CD14-positive monocyte (primary cell): ENCODE results near the gene RELN. TPM values are rescaled to one million over a fixed set of nuclear protein-coding genes. Genes with fewer than 3 reads are reported as not detected.
"Not testable (repeated sequence)": the region's sequence is repeated elsewhere in the genome, so short reads cannot be mapped to it uniquely, and the experiment has no call there.

Source experiments
- DNase-seq, 3 donors: peaks; one replicate each; pipeline ENCODE4 v3.0.0-alpha.2; 2011 to 2022
- H2AFZ ChIP-seq: 2 replicates; pipeline ENCODE4 v1.6.0; 2012; ENCODE audit warnings: mild to moderate bottlenecking, low read depth, low read length, inconsistent platforms; ENCODE audit not compliant: insufficient read depth, poor library complexity, severe bottlenecking
- H3K27ac ChIP-seq, 2 donors: 1 replicate in 1 of 2; 2 replicates in 1 of 2; pipeline ENCODE4 v1.5.1; 2012 to 2013; ENCODE audit warnings: low read length in 2 of 2, control low read depth in 1 of 2, inconsistent platforms in 1 of 2, low read depth in 1 of 2, mild to moderate bottlenecking in 1 of 2
- H3K27me3 ChIP-seq, 2 donors: one replicate each; pipeline versions ENCODE4 v1.6.0 to v1.6.1; 2011 to 2013; ENCODE audit warnings: low read length in 2 of 2; ENCODE audit not compliant: control insufficient read depth in 2 of 2, insufficient read depth in 2 of 2
- H3K36me3 ChIP-seq, 2 donors: replicated peaks in 1 of 2; 1 replicate in 1 of 2; 2 replicates in 1 of 2; pipeline versions ENCODE4 v1.5.1 to v1.6.1; 2012 to 2013; ENCODE audit warnings: low read length in 2 of 2, control low read depth in 1 of 2, inconsistent platforms in 1 of 2, mild to moderate bottlenecking in 1 of 2; ENCODE audit not compliant: insufficient read depth in 2 of 2, control insufficient read depth in 1 of 2
- H3K4me1 ChIP-seq, 2 donors: 1 replicate in 1 of 2; 2 replicates in 1 of 2; pipeline versions ENCODE4 v1.5.1 to v1.6.1; 2012 to 2013; ENCODE audit warnings: low read length in 2 of 2, control low read depth in 1 of 2, inconsistent platforms in 1 of 2, mild to moderate bottlenecking in 1 of 2, moderate library complexity in 1 of 2; ENCODE audit not compliant: insufficient read depth in 2 of 2, control insufficient read depth in 1 of 2
- H3K4me2 ChIP-seq: replicated peaks from 2 replicates; pipeline ENCODE3; 2012; ENCODE audit warnings: low read length, moderate library complexity, mild to moderate bottlenecking; ENCODE audit not compliant: poor library complexity, severe bottlenecking; ENCODE audit errors: extremely low read depth
- H3K4me3 ChIP-seq, 3 experiments: fragments of 200-600 bp in 1 of 3; sonication (generic) in 1 of 3; replicated peaks in 1 of 3; 1 replicate in 2 of 3; 2 replicates in 1 of 3; pipeline ENCODE4 v1.5.1; 2011 to 2013; ENCODE audit warnings: low read length in 3 of 3, mild to moderate bottlenecking in 3 of 3, control low read depth in 2 of 3, low read depth in 2 of 3, inconsistent platforms in 1 of 3, moderate library complexity in 1 of 3
- H3K79me2 ChIP-seq: 2 replicates; pipeline ENCODE4 v1.6.0; 2012; ENCODE audit warnings: mild to moderate bottlenecking, control low read depth, inconsistent platforms, low read length, moderate library complexity; ENCODE audit not compliant: insufficient read depth
- H3K9ac ChIP-seq: 2 replicates; pipeline ENCODE4 v1.6.0; 2017; ENCODE audit warnings: low read length, mild to moderate bottlenecking; ENCODE audit not compliant: insufficient read depth, poor library complexity, severe bottlenecking
- H3K9me3 ChIP-seq, 2 donors: replicated peaks in 1 of 2; 1 replicate in 1 of 2; 2 replicates in 1 of 2; pipeline versions ENCODE4 v1.5.1 to v1.6.1; 2012 to 2013; ENCODE audit warnings: low read length in 2 of 2, control low read depth in 1 of 2; ENCODE audit not compliant: control insufficient read depth in 1 of 2, insufficient read depth in 1 of 2
- H4K20me1 ChIP-seq: 2 replicates; pipeline ENCODE4 v1.6.0; 2012; ENCODE audit warnings: mild to moderate bottlenecking, low read length, control low read depth, moderate library complexity; ENCODE audit not compliant: insufficient read depth
- H3K27ac Mint-ChIP-seq, 7 donors: one replicate each; pipeline ENCODE4 v1.8.0; 2020; ENCODE audit warnings: mild to moderate bottlenecking in 7 of 7, mixed read lengths in 7 of 7, moderate library complexity in 6 of 7, inconsistent platforms in 2 of 7
- H3K27me3 Mint-ChIP-seq, 3 donors: one replicate each; pipeline ENCODE4 v1.8.0; 2021 to 2022; ENCODE audit warnings: low read depth in 3 of 3, mild to moderate bottlenecking in 3 of 3, mixed read lengths in 3 of 3, moderate library complexity in 3 of 3, inconsistent platforms in 1 of 3
- H3K36me3 Mint-ChIP-seq, 2 donors: one replicate each; pipeline ENCODE4 v1.8.0; 2020; ENCODE audit warnings: mixed read lengths in 2 of 2, inconsistent platforms in 1 of 2, mild to moderate bottlenecking in 1 of 2
- H3K4me1 Mint-ChIP-seq: one replicate; pipeline ENCODE4 v1.8.0; 2020; ENCODE audit warnings: mild to moderate bottlenecking, mixed read lengths
- H3K4me3 Mint-ChIP-seq, 2 donors: one replicate each; pipeline ENCODE4 v1.8.0; 2020; ENCODE audit warnings: mild to moderate bottlenecking in 2 of 2, mixed read lengths in 2 of 2, moderate library complexity in 1 of 2
- H3K9me3 Mint-ChIP-seq, 7 donors: one replicate each; pipeline ENCODE4 v1.8.0; 2020 to 2022; ENCODE audit warnings: mixed read lengths in 7 of 7, mild to moderate bottlenecking in 6 of 7, moderate library complexity in 6 of 7, inconsistent platforms in 2 of 7
- CTCF ChIP-seq: fragments of 200-600 bp; IDR thresholded peaks from one replicate; pipeline ENCODE4 v1.8.0; 2022; ENCODE audit warnings: antibody characterized with exemption, mild to moderate bottlenecking
- WGBS: methylation state at CpG from one replicate; pipeline ENCODE4 v1.1.5; 2013; ENCODE audit warnings: missing lambda C conversion rate; ENCODE audit not compliant: insufficient coverage; 5-methylcytosine and 5-hydroxymethylcytosine counted together
- intact Hi-C, 2 donors: fragments of 100-400 bp; cut with micrococcal nuclease; formaldehyde crosslinking; loops; one replicate each; pipeline versions ENCODE4 v1.15.0 to v1.15.1; 2023
- polyA plus RNA-seq, 3 donors: library from polyadenylated mRNA; depleted of rRNA in 1 of 3; unstranded in 2 of 3; stranded (reverse) in 1 of 3; fragments of 300-500 nt in 2 of 3; fragments of >200 nt in 1 of 3; fragmentation: Illumina TruSeq in 2 of 3; gene quantifications; 1 replicate in 2 of 3; 2 replicates in 1 of 3; pipeline ENCODE4 v1.2.3, GENCODE V29; 2012 to 2021

Gene RELN
- polyA plus RNA-seq, 3 donors, result not detected

DNA sequence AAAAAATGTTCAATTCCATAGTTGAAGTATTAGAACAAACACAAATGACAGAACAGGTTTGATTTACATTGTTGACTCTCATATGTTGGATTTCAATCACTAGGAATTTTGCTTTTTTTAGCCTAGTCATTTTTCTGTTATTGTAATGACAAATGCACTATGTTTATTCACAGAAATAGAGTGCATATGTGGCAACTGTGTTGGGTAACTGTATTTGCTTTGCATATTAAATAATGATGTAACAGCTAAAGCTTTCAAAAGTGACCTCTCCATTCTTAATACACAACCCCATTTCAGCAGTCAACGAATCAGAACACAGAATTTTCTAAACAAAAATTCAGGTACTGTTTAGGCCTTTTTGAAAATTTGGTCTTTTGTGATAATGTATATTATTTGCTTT, 489.5 kb downstream of the RELN start:
- no peak overlapping the region for H3K4me3 Mint-ChIP-seq
- H3K27me3 Mint-ChIP-seq, result peaks cover 3 to 7% (median 6%) of the 10 kb centered on the region in 3 donors
- Histone ChIP-seq H3K36me3 (no peaks in the 10 kb centered on the region), H2AFZ (no peak overlapping the region), H3K9ac (no peak overlapping the region), H3K79me2 (no peaks in the 10 kb centered on the region), H3K4me2 (no peak overlapping the region), H3K27ac (no peak overlapping the region), H3K9me3 (peaks cover 0 to 7% of the 10 kb centered on the region in 2 donors), H4K20me1 (no peaks in the 10 kb centered on the region), H3K27me3 (no peaks in the 10 kb centered on the region), H3K4me3 (no peak overlapping the region), H3K4me1 (no peaks in the 10 kb centered on the region)
- no peak overlapping the region for H3K27ac Mint-ChIP-seq
- no peaks in the 10 kb centered on the region for H3K4me1 Mint-ChIP-seq
- no peak for DNase-seq
- H3K9me3 Mint-ChIP-seq, result peaks cover 0 to 4% (median 0%) of the 10 kb centered on the region in 7 donors
- no CpG with 5 or more reads among the region's 1 CpG for WGBS
- intact Hi-C loops, result no loop called here
- no peaks in the 10 kb centered on the region for H3K36me3 Mint-ChIP-seq
- no peak for TF ChIP-seq CTCF

DNA sequence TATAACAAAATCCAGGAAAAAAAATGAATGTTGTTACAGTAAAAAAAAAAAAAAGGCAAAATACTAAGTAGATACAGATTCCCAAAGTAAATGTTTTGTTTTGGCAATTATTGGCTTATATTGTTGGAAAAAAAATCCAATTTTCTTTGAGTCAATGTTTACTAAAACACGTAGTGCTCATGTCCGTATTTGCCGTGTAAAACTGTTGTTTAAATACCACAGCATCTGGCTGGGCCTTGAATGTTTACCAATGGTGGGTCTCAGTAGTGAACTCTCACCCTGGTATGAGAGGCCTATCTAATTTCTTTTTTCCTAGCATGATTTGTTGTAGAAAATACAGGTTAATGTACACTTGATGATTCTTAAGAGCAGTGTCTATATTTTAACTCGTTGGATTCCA, 502.0 kb downstream of the RELN start:
- Mint-ChIP-seq H3K4me1 (no peaks in the 10 kb centered on the region), H3K27me3 (peaks cover 4 to 7% (median 7%) of the 10 kb centered on the region in 3 donors), H3K9me3 (peaks cover 0 to 2% (median 0%) of the 10 kb centered on the region in 7 donors), H3K36me3 (no peaks in the 10 kb centered on the region), H3K27ac (no peak overlapping the region), H3K4me3 (no peak overlapping the region)
- TF ChIP-seq CTCF, result no peak
- Histone ChIP-seq H3K4me1 (no peaks in the 10 kb centered on the region), H3K4me3 (no peak overlapping the region), H3K79me2 (no peaks in the 10 kb centered on the region), H3K9me3 (no peaks in the 10 kb centered on the region), H3K36me3 (no peaks in the 10 kb centered on the region), H3K27me3 (no peaks in the 10 kb centered on the region), H3K9ac (no peak overlapping the region), H4K20me1 (no peaks in the 10 kb centered on the region), H2AFZ (no peak overlapping the region), H3K27ac (no peak overlapping the region), H3K4me2 (no peak overlapping the region)
- intact Hi-C loops, result no loop called here
- 100% methylated on average over 1 of the region's 4 CpGs for WGBS
- no peak for DNase-seq

DNA sequence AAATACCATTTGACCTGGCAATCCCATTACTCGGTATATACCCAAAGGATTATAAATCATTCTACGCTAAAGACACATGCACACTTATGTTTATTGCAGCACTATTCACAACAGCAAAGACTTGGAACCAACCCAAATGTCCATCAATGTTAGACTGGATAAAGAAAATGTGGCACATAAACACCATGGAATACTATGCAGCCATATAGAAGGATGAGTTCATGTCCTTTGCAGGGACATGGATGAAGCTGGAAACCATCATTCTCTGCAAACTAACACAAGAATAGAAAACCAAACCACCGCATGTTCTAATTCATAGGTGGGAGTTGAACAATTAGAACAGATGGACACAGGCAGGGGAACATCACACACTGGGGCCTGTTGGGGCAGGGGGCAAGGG, 502.6 kb downstream of the RELN start:
- H2AFZ ChIP-seq, H3K27me3 ChIP-seq, H3K4me3 ChIP-seq, H3K27ac ChIP-seq, H3K27me3 Mint-ChIP-seq, H4K20me1 ChIP-seq, H3K36me3 ChIP-seq, H3K4me2 ChIP-seq, H3K9ac ChIP-seq, H3K9me3 Mint-ChIP-seq, H3K4me1 ChIP-seq, H3K9me3 ChIP-seq, H3K36me3 Mint-ChIP-seq, H3K27ac Mint-ChIP-seq, intact Hi-C loops, H3K4me1 Mint-ChIP-seq, H3K4me3 Mint-ChIP-seq, DNase-seq, H3K79me2 ChIP-seq: not testable (repeated sequence)
- WGBS, result no CpG with 5 or more reads among the region's 3 CpGs
